TTC549 (cell line): Measurements from ENCODE around the gene FAM50A.

Experiments used
- FAIRE-seq: peaks from 2 replicates; lab custom pipeline; 2012; peaks lifted over from hg19 to GRCh38; lab: Jason Lieb, UNC

Gene FAM50A

GRCh38 chrX:154440623-154441357 is 3.2 kb upstream of the FAM50A start:
- FAIRE-seq = no peak

- no peak for FAIRE-seq
These were observed 2.4 kb upstream of the FAM50A start for GRCh38 chrX:154441564-154441963.

GRCh38 chrX:154441984-154442707 is 1.8 kb upstream of the FAM50A start:
- FAIRE-seq = no peak

GRCh38 chrX:154443479-154443910 is 446 bp upstream of the FAM50A start:
- no peak for FAIRE-seq

- no peak for FAIRE-seq
These were observed 860 bp downstream of the FAM50A start for GRCh38 chrX:154444755-154445246.

- FAIRE-seq = no peak
These were observed 1.8 kb downstream of the FAM50A start for GRCh38 chrX:154445776-154446175.

GRCh38 chrX:154446430-154446829 is 2.5 kb downstream of the FAM50A start:
- no peak for FAIRE-seq

- FAIRE-seq = no peak
These were observed 4.5 kb downstream of the FAM50A start for GRCh38 chrX:154448484-154448883.

GRCh38 chrX:154449618-154450017 is 5.7 kb downstream of the FAM50A start:
- no peak for FAIRE-seq

- no peak for FAIRE-seq
These were observed 6.4 kb downstream of the FAM50A start for GRCh38 chrX:154450312-154450711.

- no peak for FAIRE-seq
These were observed 8.9 kb downstream of the FAM50A start for GRCh38 chrX:154452823-154453222.

- no peak for FAIRE-seq
These were observed 13.7 kb downstream of the FAM50A start for GRCh38 chrX:154457491-154458115.

- no peak for FAIRE-seq
These were observed 14.4 kb downstream of the FAM50A start, which contains the start of gene PLXNA3 for GRCh38 chrX:154458116-154458953. PLXNA3 (plus strand) TSS chrX:154458281; CDS start chrX:154460184, 1,903 bp downstream.

- FAIRE-seq = no peak
These were observed 15.2 kb downstream of the FAM50A start for GRCh38 chrX:154458954-154459778.

- no peak for FAIRE-seq
These were observed 15.9 kb downstream of the FAM50A start for GRCh38 chrX:154459832-154460231.

- no peak for FAIRE-seq
These were observed 16.4 kb downstream of the FAM50A start for GRCh38 chrX:154460326-154460725.

- no peak for FAIRE-seq
These were observed 18.5 kb downstream of the FAM50A start for GRCh38 chrX:154462396-154462795.

GRCh38 chrX:154463611-154464220 is 19.8 kb downstream of the FAM50A start:
- no peak for FAIRE-seq

- FAIRE-seq = no peak
These were observed 20.9 kb downstream of the FAM50A start for GRCh38 chrX:154464806-154465365.

GRCh38 chrX:154465601-154466000 is 21.7 kb downstream of the FAM50A start:
- no peak for FAIRE-seq
